ENCODE measurements around the gene IFIH1. TPM values are rescaled to one million over a fixed set of nuclear protein-coding genes. Genes with fewer than 3 reads are reported as not detected.

Gene IFIH1
- total and polyA plus RNA-seq, 2 experiments from 2014 or later = 1.2 to 2.5 TPM

GRCh38 chr2:162343492-162343823 is 25.0 kb upstream of the IFIH1 start (continued):
- TF ChIP-seq ZNF114 (CRISPR knock-in tag; IDR thresholded peaks at IDR 0.05) = 0 out of 2 replicates have a peak, but pooled peaks have one; percentile 14

GRCh38 chr2:162342841-162343240 is 24.4 kb upstream of the IFIH1 start:
- H3K4me3 ChIP-seq = no peak overlapping the region
- peaks cover 26% of the 10 kb centered on the region for H3K79me2 ChIP-seq (replicated peaks; ENCODE audit: insufficient read depth)
- no peaks in the 10 kb centered on the region; the same call in 2 of the 3 replicates for H3K36me3 Mint-ChIP-seq (ENCODE audit: low read depth)
- H4K20me1 ChIP-seq (replicated peaks; ENCODE audit: insufficient read depth) = peaks cover 6% of the 10 kb centered on the region
- peaks cover 11% of the 10 kb centered on the region; the same call in 2 of the 3 replicates for H3K4me1 Mint-ChIP-seq
- 0 out of 2 replicates have a peak overlapping the region, but pooled peaks have one; percentile 80 for H3K4me2 ChIP-seq
- ATAC-seq (no peak), DNase-seq (ENCODE audit: low spot score) (no peak)
- TF ChIP-seq REST (IDR thresholded peaks at IDR 0.05; ENCODE audit: unreplicated experiment) = no peak
- no peak for TF ChIP-seq STAT1 (IDR thresholded peaks at IDR 0.05; ENCODE audit: unreplicated experiment)
- TF ChIP-seq EZH2 (IDR thresholded peaks at IDR 0.05; ENCODE audit: low read depth, unreplicated experiment) = no peak
- TF ChIP-seq CTCF (conservative IDR thresholded peaks at IDR 0.05; ENCODE audit: low read depth in 2 of 2) = no peak
- TF ChIP-seq POLR2AphosphoS5 (IDR thresholded peaks at IDR 0.05; ENCODE audit: low read depth) = no peak
- TF ChIP-seq JUNB (IDR thresholded peaks at IDR 0.05; ENCODE audit: unreplicated experiment) = no peak
- TF ChIP-seq EZH2phosphoT487 (IDR thresholded peaks at IDR 0.05; ENCODE audit: unreplicated experiment) = no peak
- H3K27me3 ChIP-seq (ENCODE audit: insufficient read depth) = no peaks in the 10 kb centered on the region
- peak overlapping the region; percentile 95; the same call in 2 of the 3 replicates for H3K4me3 Mint-ChIP-seq
- peaks cover 5% of the 10 kb centered on the region; the same call in 1 of the 2 replicates for H3K9me2 ChIP-seq (ENCODE audit: insufficient read depth)
- peaks cover 6% of the 10 kb centered on the region for H3K4me1 ChIP-seq (ENCODE audit: insufficient read depth)
- no peak overlapping the region for H3K27ac Mint-ChIP-seq
- H2AFZ ChIP-seq = no peak overlapping the region
- no peaks in the 10 kb centered on the region for H3K36me3 ChIP-seq (ENCODE audit: insufficient read depth)
- H3K27me3 Mint-ChIP-seq (ENCODE audit: insufficient read depth, low read depth, poor library complexity) = peaks cover 3% of the 10 kb centered on the region
- no peaks in the 10 kb centered on the region for H3F3A ChIP-seq (replicated peaks; ENCODE audit: low read depth)
- no peaks in the 10 kb centered on the region for H3K9me3 Mint-ChIP-seq
- no peak overlapping the region for H3K27ac ChIP-seq (ENCODE audit: low read depth)

- Mint-ChIP-seq H3K27ac (no peak overlapping the region), H3K27me3 (ENCODE audit: insufficient read depth, low read depth, poor library complexity) (peaks cover 3% of the 10 kb centered on the region), H3K4me3 (no peak overlapping the region), H3K9me3 (no peaks in the 10 kb centered on the region), H3K36me3 (ENCODE audit: low read depth) (no peaks in the 10 kb centered on the region; the same call in 2 of the 3 replicates), H3K4me1 (peaks cover 11% of the 10 kb centered on the region; the same call in 2 of the 3 replicates)
- Histone ChIP-seq H3K9me2 (ENCODE audit: insufficient read depth) (peaks cover 5% of the 10 kb centered on the region; the same call in 1 of the 2 replicates), H3K4me2 (no peak overlapping the region), H2AFZ (no peak overlapping the region), H3K27ac (ENCODE audit: low read depth) (no peak overlapping the region), H3F3A (replicated peaks; ENCODE audit: low read depth) (no peaks in the 10 kb centered on the region), H3K27me3 (ENCODE audit: insufficient read depth) (no peaks in the 10 kb centered on the region), H3K4me3 (no peak overlapping the region), H3K4me1 (ENCODE audit: insufficient read depth) (peaks cover 6% of the 10 kb centered on the region), H3K79me2 (replicated peaks; ENCODE audit: insufficient read depth) (peaks cover 22% of the 10 kb centered on the region), H3K36me3 (ENCODE audit: insufficient read depth) (no peaks in the 10 kb centered on the region), H4K20me1 (replicated peaks; ENCODE audit: insufficient read depth) (peaks cover 6% of the 10 kb centered on the region)
- no peak for DNase-seq (ENCODE audit: low spot score)
- no peak for ATAC-seq
- TF ChIP-seq EZH2 (IDR thresholded peaks at IDR 0.05; ENCODE audit: low read depth, unreplicated experiment) (no peak), POLR2AphosphoS5 (IDR thresholded peaks at IDR 0.05; ENCODE audit: low read depth) (no peak), CREB1 (CRISPR knock-in tag; IDR thresholded peaks at IDR 0.05; ENCODE audit: low read depth) (no peak), EZH2phosphoT487 (IDR thresholded peaks at IDR 0.05; ENCODE audit: unreplicated experiment) (no peak), NANOG (IDR thresholded peaks at IDR 0.05; ENCODE audit: borderline replicate concordance) (no peak)
These were observed 23.8 kb upstream of the IFIH1 start for GRCh38 chr2:162342321-162342720.

Measured in GM23338 (cell line).